GM18511 (cell line): ENCODE results near the gene GID4.

ENCODE experiments used
- ATAC-seq: cut with Tn5 transposase; IDR thresholded peaks from one replicate; pipeline ENCODE4 v1.9.1; 2021; ENCODE audit warnings: mild to moderate bottlenecking, moderate library complexity; ENCODE audit not compliant: unreplicated experiment

The GID4 gene

DNA sequence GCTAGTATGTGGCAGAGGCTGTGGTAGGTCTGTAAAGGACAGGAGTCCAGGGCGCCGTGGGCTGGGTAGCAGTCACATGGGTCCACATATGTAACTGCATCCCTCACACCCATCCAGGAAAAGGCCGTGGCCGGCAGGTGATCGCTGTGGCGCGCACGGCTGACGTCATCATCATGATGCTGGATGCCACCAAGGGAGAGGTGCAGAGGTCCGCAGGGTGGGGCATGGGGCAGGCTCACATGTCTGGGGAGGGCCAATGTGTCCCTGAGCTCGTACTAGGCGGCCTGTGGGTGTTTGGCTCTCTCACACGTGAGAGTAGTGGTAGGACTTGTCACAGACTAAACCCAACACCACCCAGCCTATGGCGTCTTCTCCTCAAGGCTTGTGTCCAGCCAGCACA is 60.3 kb downstream of the GID4 start:
- ATAC-seq = no peak

DNA sequence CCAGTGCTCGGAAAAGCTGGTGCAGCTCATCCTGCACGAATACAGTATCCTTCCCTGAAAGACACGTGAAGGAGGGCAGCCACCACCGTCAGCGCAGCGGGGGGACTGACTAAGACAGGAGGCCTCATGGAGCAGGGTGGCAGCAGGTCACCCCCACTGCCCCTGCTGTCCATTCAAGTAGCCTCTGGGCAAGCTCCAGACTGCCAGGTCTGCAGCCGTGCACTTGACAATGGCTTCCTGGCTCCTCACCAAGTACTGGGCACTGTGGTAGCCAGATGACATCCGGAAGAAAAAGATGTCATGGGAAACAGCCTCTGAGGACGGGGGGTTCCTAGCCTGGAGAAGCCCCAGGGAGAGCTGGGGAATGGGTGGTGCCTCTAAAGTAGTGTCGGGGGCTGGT is 61.4 kb downstream of the GID4 start:
- no peak for ATAC-seq

DNA sequence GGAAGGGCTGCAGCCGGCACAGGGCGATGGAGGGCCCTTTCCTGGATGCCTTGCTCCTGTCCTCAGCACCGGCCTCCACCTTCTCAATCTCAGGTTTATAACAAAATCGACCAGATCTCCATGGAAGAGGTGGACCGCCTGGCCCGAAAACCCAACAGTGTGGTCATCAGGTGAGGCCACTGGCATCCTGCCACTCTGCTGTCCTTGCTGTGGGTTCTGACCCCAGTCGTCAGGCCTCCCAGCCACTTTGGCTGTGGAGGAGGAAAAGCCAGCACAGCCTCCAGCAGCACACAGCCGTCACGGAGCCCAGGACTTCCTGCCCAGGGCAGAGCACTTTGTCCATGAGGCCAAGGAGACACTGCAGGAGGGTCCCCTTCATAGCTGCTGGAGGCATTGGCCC is 62.6 kb downstream of the GID4 start:
- ATAC-seq = no peak

DNA sequence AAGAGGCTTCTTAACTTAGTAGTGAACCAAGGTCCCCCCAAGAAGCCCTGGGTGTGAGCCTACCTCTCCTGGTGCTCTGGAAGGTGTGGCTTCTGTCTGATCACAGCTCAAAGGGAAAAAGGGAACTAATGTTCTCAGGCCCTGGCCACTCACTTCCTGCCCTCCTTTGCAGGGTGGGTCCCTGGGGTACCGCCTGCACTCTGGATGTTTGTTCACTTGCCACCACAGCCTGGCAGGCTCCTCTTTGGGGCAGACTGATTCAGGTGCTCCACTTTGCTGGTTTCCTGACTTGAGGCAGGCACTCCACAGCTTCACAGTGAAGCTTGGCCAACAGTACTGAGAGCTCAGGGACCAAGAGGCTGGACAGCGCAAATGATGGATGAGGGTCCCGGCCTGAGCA is 63.4 kb downstream of the GID4 start:
- ATAC-seq = no peak

DNA sequence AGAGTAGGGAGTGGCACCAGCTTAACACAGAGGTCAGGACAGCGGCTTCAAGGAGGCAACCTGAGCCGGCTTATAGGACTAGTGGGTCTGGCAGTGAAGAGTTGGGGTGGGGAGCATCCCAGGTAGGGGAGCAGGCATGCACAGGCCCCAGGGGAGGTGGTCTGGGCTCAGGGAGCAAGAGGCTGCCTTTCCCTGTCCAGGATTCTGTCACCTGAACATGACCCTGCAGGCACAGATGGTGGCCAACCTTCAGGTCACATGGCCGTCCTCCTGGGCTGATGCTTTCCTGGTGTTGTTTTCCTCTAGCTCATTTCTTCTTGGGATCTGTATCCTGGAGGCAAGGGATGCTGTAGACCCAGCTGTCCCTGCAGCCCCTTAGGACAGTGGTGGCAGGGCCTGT is 65.8 kb downstream of the GID4 start:
- no peak for ATAC-seq

DNA sequence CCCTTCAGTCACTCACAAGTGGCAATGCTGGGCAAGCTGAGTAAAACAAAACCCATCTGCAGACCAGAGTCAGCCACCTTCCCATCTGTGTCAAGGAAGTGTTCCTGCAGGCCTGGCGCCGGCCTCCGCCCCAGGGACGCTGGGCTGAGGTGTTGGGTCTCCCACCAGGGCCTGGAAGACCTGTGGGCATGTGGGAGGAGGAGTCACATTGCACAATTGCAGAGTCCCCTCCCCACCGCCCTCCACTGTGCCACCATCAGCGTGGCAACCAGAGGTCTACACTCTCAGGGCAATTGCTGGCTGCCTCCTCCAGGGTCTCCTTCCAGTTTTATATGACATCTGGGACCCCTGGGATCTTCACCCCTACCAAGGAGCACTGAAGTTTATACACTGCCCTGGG is 66.4 kb downstream of the GID4 start:
- no peak for ATAC-seq

DNA sequence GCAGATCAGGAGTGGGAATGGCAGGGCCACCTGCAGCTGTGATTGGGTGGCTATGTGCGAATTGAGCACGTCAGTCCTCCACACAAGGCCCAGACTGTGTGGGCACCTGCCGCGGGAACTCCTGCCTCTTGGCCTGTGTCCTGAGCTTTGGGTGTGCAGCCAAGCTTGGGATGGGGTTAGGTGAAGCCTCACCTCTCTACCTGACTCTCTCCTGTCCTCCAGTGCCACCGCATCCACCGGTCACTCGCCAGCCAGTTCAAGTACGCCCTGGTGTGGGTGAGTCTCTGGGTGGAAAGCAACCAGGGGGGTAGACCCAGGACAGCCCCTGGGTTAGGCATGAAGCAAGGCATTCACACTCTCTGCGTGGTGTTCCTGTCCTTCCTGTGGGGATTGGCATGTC is 67.0 kb downstream of the GID4 start:
- no peak for ATAC-seq

DNA sequence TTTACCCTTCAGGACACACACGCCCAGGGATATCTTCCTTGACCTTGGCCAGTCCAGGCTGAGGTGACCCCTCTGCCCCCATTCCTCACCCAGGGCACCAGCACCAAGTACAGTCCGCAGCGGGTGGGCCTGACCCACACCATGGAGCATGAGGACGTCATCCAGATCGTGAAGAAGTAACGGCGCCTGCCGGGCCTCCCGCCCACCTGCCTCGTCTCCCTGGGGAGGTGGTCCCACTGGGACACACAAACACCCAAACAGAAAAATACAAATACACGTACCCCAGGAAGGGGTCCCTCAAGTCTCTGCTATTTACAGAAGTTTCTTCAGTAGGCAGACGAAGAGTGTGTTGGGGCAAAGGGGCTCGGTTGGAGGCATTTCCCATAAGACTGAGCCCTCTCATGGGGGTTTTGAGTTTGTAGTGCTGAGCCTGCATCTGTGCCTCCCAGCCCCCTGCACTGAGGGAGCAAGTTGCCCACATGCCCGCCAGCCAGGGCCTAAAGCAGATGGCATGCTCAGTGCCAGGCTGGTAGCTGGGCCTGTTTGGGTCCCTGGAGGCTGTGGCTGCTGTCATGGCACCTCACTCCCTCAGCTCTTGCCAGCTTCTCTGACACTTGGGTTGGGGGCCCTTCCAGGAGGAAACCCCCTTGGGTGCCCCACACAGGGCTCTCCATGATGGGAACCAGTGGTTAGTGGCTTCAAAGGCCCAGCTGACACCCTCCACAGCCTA is 68.0 kb downstream of the GID4 start:
- ATAC-seq = no peak

DNA sequence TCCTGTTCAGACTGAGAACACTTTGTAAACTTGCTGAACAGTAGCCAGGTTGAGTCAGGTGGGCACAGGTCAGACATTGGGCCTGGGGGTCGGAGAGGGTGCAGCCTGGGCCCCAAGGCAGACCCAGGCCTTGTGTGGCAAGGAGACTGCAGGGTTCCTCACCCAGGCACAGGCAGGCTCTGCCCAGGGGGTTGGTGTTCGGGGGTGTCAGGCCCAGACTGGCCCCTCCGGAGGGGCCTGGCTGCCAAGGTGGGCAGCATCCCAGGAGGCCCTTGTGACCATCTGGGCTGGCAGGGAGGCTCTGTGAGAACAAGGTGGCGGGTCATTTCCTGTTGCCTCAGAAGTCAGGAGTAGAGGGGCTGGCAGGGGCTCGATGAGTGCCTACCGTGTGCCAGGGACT is 68.8 kb downstream of the GID4 start:
- ATAC-seq = no peak

DNA sequence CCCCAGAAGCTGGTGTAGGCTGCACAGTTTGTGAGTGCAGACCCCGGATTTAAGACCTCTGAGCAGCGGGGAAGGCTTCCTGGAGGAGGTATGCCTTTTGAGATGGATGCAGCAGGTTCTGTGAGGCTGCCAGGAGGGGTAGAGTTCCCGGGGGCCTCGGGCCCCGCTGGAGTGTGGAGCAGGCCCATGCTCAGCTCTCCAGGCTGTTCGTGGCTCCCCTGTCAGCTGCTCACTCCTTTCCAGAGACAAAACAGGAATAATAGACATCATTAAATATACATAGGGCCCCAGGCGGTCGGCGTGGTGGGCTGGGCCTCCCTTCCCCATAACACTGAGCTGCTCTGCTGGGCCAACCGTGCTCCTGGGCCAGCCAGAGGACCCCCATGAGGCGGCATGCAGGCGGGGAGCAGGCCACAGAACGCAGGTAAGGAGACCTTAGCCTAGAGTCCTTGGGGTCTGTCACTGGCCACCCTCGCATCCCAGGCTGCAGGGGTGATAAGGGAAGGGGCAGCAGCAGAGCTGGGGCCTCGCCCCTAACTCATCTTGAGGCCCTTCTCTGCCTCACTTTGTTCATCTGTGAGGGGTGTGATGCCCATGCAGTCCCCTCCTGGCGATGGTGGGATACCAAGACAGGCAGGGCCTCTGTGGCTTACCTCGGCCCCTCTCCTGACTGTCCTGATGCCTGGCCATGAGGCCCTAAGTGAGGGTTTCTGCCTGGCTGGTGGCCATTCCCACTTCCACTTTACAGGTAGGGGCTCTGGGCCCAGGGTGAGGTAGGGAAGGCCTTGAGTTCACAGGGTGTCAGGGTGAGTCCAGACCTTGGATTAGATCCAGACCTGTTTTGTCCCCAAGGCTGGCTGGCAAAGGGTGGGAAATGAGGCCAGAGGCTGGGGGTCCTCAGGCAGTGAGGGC is 69.4 kb downstream of the GID4 start, which contains the start of gene MYO15A:
Gene MYO15A (plus strand): TSS at position 356 of the 912 bp plus-strand sequence. CDS start 10,045 bp downstream, outside the sequence.
- no peak for ATAC-seq

DNA sequence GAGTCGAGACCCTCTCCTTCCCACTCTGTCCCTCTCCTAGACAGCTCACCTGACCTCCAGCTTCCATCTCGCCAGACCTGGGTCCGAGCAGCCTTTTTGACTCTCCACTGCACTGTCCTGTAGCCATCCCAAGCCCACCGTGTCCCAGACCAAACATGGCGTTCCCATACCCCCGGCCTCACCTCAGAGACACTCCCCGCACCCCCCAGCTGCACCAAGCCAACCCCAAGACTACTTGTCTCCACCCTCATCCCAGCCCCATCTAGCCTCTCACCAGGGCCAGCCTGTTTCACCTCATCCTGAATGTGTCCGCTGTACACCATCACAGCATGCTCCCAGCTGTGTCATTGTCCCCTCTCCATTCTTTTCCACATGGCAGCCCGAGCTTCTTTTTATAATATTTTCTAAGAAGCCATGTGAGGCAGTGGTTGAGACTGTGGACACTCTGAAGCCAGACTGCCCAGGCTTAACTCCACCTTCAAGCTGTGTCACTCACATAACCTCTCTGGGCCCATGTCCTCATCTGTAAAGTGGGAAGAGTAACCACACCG is 70.8 kb downstream of the GID4 start:
- ATAC-seq = no peak

DNA sequence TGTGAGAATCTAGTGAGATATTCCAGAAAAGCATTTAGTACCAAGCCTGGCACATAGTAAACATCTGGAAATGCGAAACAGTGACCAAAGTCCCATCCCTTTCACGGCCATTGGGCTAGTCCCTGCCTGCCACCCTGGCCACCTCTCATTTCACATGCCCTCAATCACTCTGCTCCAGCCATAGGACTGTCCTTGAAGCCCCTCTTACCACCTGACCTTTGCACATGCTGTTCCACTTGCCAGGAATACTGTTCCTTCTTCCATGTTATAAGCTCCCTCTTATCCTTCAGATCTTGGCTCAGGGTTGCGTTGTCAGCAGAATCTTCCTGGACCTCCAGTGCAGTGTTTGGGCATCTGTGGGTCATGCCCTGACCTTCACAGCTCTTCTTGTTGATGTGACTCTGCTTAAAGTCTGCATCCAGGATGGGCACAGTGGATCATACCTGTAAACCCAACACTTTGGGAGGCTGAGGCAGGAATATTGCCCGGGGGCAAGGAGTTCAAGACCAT is 71.5 kb downstream of the GID4 start:
- no peak for ATAC-seq

DNA sequence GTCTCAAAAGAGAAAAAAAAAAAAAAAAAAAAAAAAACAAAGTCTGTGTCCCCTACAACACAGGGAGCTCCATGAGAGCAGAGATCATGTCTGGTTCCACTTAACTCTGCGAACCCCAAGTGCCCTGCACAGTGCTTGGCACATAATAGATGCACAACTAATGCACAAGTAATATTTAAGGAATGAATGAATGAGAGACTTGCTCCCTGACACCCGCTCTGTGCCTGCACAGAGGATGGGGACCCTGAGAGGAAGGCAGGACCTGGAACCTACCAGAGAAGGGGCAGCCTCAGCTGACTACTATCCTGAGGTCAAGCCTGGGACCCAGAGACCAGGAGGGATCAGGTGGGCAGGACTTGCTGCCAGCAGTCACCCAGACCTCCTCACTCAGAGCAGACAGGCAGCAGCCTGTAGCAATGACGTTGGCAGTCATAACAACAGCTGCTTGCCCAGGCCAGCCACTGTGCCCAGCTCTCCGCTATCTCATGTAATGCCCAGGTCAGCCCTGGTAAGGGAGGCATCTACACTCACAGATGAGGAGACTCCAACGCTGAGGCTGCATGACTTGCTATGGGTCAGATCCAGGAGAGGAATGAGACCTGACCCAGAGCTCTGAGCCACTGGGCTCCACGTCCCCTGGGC is 72.2 kb downstream of the GID4 start:
- ATAC-seq = no peak

DNA sequence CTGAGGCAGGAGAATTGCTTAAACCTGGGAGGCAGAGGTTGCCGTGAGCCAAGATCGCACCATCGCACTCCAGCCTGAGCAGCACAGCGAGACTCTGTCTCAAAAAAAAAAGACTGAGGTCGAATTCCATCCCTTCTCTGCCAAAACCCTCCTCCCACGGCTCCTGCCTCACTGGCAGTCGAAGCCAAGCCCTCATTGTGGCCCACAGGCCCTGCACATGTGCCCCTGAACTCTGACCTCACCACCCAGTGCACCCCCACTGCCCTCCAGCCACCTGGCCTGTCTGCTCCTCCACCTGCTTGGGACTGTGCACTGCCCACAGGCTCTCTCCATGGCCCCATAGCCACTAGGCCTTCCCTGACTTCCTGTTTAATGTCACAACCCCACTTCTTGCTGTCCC is 76.3 kb downstream of the GID4 start:
- no peak for ATAC-seq

DNA sequence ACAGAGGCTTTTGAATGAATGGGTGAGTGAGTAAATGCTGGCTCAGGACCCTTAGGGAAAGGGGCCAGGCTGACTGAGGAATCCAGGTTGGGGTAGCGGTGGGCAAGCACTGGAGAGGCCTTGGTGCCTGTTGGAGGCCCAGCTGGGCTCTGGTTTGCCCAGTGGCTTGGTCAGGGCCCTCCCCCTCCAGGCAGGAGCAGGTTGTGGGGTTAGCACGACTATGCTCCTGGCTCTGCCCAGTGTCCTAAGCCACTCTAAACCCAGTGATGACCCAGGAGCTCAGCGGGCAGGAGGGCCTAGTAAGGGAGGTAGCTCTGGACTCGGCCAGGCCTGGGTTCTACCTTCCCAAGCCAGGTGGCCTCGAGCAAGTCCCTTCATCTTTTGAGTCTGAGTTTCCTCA is 76.9 kb downstream of the GID4 start:
- ATAC-seq = no peak

DNA sequence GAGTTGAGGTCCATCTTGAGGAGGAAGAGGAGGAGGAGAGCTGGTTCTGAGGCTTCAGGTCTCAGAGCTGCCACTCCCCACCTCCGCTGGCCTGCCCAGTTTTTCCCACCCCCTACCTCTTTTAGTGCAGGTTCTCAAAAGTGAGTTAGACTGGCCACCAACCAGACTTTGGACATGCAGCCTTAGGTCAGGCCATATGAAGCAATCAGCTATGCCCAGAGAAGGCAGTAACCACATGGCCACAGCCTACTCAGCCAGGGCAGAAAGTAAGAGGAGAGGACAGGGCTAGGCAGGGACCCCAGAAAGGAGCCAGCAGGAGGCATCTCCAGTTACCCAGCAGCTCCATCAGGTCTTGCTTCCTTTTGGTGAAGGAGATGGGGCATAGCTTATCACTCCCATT is 78.3 kb downstream of the GID4 start:
- no peak for ATAC-seq
